ENCODE measurements around the gene CLDN6. TPM values are rescaled to one million over a fixed set of nuclear protein-coding genes. Genes with fewer than 3 reads are reported as not detected.

The CLDN6 gene
- total RNA-seq, 1 donor from 2014 or later, result not detected

DNA sequence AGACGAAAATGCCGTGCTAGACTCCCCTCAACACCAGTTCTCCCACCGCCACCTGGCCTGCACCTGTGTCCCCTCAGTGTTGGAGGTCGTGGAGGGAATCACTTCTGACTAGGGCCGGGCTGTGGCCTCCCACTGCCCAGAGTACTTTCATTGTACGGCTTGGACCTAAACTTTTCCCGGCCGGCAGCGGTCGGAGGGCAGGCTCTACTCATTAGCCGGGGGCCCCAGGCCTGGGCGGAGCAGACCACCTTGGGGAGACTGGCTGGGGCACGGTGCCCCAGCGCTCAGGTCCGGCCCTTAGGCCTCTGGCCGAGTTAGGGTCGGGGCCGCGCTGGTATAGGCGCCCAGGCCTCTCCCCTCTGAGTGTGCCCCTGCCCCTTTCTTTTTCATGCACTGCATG lies 639 bp downstream of the CLDN6 start:
- no peaks in the 10 kb centered on the region for H3K36me3 Mint-ChIP-seq (ENCODE audit: low read depth)
- CTCF ChIA-PET, result no interaction called here
- TF ChIP-seq, protein P1, sequence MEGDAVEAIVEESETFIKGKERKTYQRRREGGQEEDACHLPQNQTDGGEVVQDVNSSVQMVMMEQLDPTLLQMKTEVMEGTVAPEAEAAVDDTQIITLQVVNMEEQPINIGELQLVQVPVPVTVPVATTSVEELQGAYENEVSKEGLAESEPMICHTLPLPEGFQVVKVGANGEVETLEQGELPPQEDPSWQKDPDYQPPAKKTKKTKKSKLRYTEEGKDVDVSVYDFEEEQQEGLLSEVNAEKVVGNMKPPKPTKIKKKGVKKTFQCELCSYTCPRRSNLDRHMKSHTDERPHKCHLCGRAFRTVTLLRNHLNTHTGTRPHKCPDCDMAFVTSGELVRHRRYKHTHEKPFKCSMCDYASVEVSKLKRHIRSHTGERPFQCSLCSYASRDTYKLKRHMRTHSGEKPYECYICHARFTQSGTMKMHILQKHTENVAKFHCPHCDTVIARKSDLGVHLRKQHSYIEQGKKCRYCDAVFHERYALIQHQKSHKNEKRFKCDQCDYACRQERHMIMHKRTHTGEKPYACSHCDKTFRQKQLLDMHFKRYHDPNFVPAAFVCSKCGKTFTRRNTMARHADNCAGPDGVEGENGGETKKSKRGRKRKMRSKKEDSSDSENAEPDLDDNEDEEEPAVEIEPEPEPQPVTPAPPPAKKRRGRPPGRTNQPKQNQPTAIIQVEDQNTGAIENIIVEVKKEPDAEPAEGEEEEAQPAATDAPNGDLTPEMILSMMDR (IDR thresholded peaks at IDR 0.05), result no peak
- no peak for ATAC-seq (ENCODE audit: low read depth)
- H3K4me3 Mint-ChIP-seq, result no peak overlapping the region
- no peak for DNase-seq
- intact Hi-C loops (cut with micrococcal nuclease), result no loop called here
- POLR2A ChIA-PET, result no interaction called here
- peaks cover 18% of the 10 kb centered on the region for H3K27me3 Mint-ChIP-seq
- H3K9me3 Mint-ChIP-seq, result no peaks in the 10 kb centered on the region
- H3K27ac Mint-ChIP-seq, result no peak overlapping the region
- H3K4me1 Mint-ChIP-seq, result peaks cover 32% of the 10 kb centered on the region

DNA sequence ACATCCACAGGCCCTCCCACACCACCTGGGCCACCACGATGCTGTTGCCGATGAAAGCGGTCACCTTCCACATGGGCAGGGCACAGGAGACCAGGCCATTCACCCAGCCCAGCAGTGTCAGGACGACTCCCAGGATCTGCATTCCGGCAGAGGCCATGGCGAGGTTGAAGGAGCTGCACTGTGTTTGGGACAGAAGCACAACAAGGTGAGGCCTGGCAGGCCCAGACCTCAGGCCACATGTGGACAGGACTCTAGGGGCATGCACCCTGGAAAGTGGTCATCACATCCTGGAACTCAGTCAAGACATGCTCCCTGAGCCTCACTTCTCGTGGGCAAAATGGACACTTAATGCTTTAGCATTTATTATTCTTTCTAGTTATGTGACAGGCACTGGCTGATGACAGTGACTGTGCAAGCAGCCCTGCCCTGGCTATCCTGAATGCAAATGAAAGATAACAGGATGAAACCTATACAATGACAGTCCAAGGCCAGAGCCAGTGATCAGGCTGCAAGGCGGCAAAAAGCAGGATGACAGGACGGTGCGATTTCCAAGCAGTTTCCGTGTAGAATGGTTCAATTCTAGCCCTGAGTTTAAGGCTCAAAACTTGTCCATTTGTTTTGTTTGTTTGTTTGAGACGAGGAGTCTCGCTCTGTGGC lies 2.0 kb downstream of the CLDN6 start:
- H3K36me3 Mint-ChIP-seq (ENCODE audit: low read depth), result no peaks in the 10 kb centered on the region
- TF ChIP-seq, protein P1 (IDR thresholded peaks at IDR 0.05), result no peak
- peaks cover 18% of the 10 kb centered on the region for H3K27me3 Mint-ChIP-seq
- H3K27ac Mint-ChIP-seq, result no peak overlapping the region
- intact Hi-C loops (cut with micrococcal nuclease), result no loop called here
- no peak for ATAC-seq (ENCODE audit: low read depth)
- H3K4me1 Mint-ChIP-seq, result peaks cover 19% of the 10 kb centered on the region
- ChIA-PET POLR2A (no interaction called here), CTCF (no interaction called here)
- no peak for DNase-seq
- no peak overlapping the region for H3K4me3 Mint-ChIP-seq
- no peaks in the 10 kb centered on the region for H3K9me3 Mint-ChIP-seq

DNA sequence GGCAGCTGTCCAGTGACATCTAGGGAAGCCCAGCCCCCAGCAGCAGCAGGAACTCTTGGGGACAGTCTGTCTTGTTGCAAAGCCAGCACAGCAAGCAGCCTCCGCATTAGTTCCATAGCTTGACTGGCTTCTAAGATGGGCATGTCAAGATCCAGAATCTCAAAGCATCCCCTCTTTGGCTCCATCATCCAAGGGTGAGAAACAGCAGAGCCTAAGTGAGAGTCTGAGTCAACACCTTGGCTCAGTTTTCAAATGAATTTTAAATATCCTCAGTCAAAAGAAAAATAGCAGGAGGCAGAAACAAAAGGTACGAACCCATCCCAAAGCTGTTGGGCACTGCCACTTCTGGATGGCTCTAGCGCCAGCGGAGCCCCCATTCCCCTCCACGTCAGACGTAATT lies 3.0 kb downstream of the CLDN6 start:
- ChIA-PET POLR2A (no interaction called here), CTCF (no interaction called here)
- intact Hi-C loops (cut with micrococcal nuclease), result no loop called here
- TF ChIP-seq, protein P1 (IDR thresholded peaks at IDR 0.05), result no peak
- no peak overlapping the region for H3K4me3 Mint-ChIP-seq
- H3K9me3 Mint-ChIP-seq, result no peaks in the 10 kb centered on the region
- ATAC-seq (ENCODE audit: low read depth) (no peak), DNase-seq (no peak)
- no peak overlapping the region for H3K27ac Mint-ChIP-seq
- H3K36me3 Mint-ChIP-seq (ENCODE audit: low read depth), result no peaks in the 10 kb centered on the region
- H3K4me1 Mint-ChIP-seq, result peaks cover 14% of the 10 kb centered on the region
- H3K27me3 Mint-ChIP-seq, result peaks cover 18% of the 10 kb centered on the region

DNA sequence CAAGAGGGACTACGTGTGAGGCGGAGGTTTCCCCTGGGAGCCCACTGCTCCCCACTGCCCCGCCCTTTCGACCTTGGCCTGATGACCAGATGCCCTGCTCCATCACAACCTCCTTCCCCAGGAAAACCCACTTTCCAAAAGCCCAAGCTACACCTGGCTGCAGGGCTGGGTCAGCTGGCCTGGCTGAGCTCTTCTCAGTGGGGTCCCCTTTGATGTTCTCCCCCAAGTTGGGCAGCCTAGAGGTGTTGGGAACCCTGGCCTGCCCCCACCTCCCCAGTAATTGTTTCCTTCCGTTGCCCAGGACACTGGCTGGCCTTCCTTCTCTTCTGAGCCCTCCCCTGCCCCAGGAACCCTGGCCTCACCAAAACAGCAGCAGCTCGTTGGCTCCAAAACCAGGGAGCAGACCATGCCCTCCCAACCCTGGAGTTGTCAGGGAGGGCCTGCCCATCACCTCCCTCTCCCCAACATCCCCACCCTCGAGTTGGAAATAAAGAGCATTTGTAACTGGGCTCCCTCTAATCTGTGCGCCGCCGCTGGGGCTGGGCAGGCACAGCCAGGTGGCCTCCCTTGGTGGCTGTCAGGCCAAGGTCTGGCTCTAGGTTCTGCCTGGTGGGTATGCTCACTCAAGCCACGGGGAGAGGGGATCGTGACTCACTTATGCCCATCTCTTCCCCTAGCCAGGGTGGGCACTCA lies 3.8 kb downstream of the CLDN6 start:
- Mint-ChIP-seq H3K36me3 (ENCODE audit: low read depth) (no peaks in the 10 kb centered on the region), H3K27ac (no peak overlapping the region), H3K27me3 (peaks cover 18% of the 10 kb centered on the region), H3K4me3 (no peak overlapping the region), H3K9me3 (no peaks in the 10 kb centered on the region), H3K4me1 (peaks cover 9% of the 10 kb centered on the region)
- ATAC-seq (ENCODE audit: low read depth), result no peak
- no peak for DNase-seq
- ChIA-PET POLR2A (interaction anchor here (0.6 kb wide), 1 partner anchor 14 kb away, joined by 7 read pairs; no protein-coding TSS in a partner anchor), CTCF (no interaction called here)
- TF ChIP-seq, protein P1 (IDR thresholded peaks at IDR 0.05), result no peak
- intact Hi-C loops (cut with micrococcal nuclease), result no loop called here

DNA sequence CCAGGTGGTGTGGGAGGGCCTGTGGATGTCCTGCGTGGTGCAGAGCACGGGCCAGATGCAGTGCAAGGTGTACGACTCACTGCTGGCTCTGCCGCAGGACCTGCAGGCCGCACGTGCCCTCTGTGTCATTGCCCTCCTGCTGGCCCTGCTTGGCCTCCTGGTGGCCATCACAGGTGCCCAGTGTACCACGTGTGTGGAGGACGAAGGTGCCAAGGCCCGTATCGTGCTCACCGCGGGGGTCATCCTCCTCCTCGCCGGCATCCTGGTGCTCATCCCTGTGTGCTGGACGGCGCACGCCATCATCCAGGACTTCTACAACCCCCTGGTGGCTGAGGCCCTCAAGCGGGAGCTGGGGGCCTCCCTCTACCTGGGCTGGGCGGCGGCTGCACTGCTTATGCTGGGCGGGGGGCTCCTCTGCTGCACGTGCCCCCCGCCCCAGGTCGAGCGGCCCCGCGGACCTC lies 4.5 kb downstream of the CLDN6 start:
- peaks cover 12% of the 10 kb centered on the region for H3K4me1 Mint-ChIP-seq
- TF ChIP-seq, protein P1 (IDR thresholded peaks at IDR 0.05), result no peak
- no peaks in the 10 kb centered on the region for H3K9me3 Mint-ChIP-seq
- peaks cover 18% of the 10 kb centered on the region for H3K27me3 Mint-ChIP-seq
- ChIA-PET CTCF (no interaction called here), POLR2A (no interaction called here)
- intact Hi-C loops (cut with micrococcal nuclease), result no loop called here
- no peak overlapping the region for H3K4me3 Mint-ChIP-seq
- no peak for DNase-seq
- no peak overlapping the region for H3K27ac Mint-ChIP-seq
- H3K36me3 Mint-ChIP-seq (ENCODE audit: low read depth), result no peaks in the 10 kb centered on the region
- ATAC-seq (ENCODE audit: low read depth), result no peak
